CD4-positive, alpha-beta memory T cell (primary cell): ENCODE data around the gene XRCC2. TPM values are rescaled to one million over a fixed set of nuclear protein-coding genes. Genes with fewer than 3 reads are reported as not detected.

ENCODE experiments used
- CTCF ChIA-PET: fragments of 350-600 bp; sonication (Branson Sonifier 250); formaldehyde crosslinking; loops from one replicate; lab custom pipeline; 2021; ENCODE audit warnings: inconsistent platforms; ENCODE audit not compliant: partially characterized antibody; lab: Charles Lee
- POLR2A ChIA-PET: fragments of 350-600 bp; sonication (Branson Sonifier 250); formaldehyde crosslinking; loops from one replicate; lab custom pipeline; 2021; ENCODE audit not compliant: partially characterized antibody; lab: Charles Lee
- DNase-seq, 5 donors: peaks; one replicate each; pipeline versions ENCODE4 v3.0.0 to v3.0.0-alpha.2; 2020 to 2022; ENCODE audit warnings: mixed read lengths in 1 of 5
- H3K27ac ChIP-seq: one replicate; pipeline ENCODE4 v1.7.0; 2013; ENCODE audit warnings: low read depth, low read length
- H3K27me3 ChIP-seq: 2 replicates; pipeline ENCODE4 v1.7.0; 2013; ENCODE audit warnings: mild to moderate bottlenecking, low read length, moderate library complexity; ENCODE audit not compliant: insufficient read depth
- H3K36me3 ChIP-seq: 2 replicates; pipeline ENCODE4 v1.7.0; 2013; ENCODE audit warnings: mild to moderate bottlenecking, low read length, moderate library complexity; ENCODE audit not compliant: insufficient read depth
- H3K4me1 ChIP-seq: 2 replicates; pipeline ENCODE4 v1.7.0; 2013; ENCODE audit warnings: mild to moderate bottlenecking, low read length, moderate library complexity; ENCODE audit not compliant: insufficient read depth
- H3K4me3 ChIP-seq, 2 donors: one replicate each; pipeline ENCODE4 v1.7.0; 2013; ENCODE audit warnings: low read length in 2 of 2, mild to moderate bottlenecking in 1 of 2
- H3K9me3 ChIP-seq, 2 donors: one replicate each; pipeline ENCODE4 v1.7.0; 2013; ENCODE audit warnings: low read length in 2 of 2, control low read depth in 1 of 2; ENCODE audit not compliant: control insufficient read depth in 1 of 2
- H3K27ac Mint-ChIP-seq, 7 donors: one replicate each; pipeline ENCODE4 v1.8.0; 2020 to 2021; ENCODE audit warnings: mixed read lengths in 7 of 7, mild to moderate bottlenecking in 6 of 7, inconsistent platforms in 3 of 7, moderate library complexity in 3 of 7
- H3K27me3 Mint-ChIP-seq, 2 donors: one replicate each; pipeline ENCODE4 v1.8.0; 2020 to 2021; ENCODE audit warnings: mixed read lengths in 2 of 2
- H3K36me3 Mint-ChIP-seq, 2 donors: one replicate each; pipeline ENCODE4 v1.8.0; 2020 to 2021; ENCODE audit warnings: mixed read lengths in 2 of 2, inconsistent platforms in 1 of 2, mild to moderate bottlenecking in 1 of 2
- H3K4me1 Mint-ChIP-seq, 4 donors: one replicate each; pipeline ENCODE4 v1.8.0; 2020 to 2021; ENCODE audit warnings: mixed read lengths in 4 of 4, mild to moderate bottlenecking in 1 of 4
- H3K4me3 Mint-ChIP-seq, 8 donors: one replicate each; pipeline ENCODE4 v1.8.0; 2020 to 2021; ENCODE audit warnings: mixed read lengths in 8 of 8, mild to moderate bottlenecking in 7 of 8, moderate library complexity in 6 of 8, inconsistent platforms in 3 of 8
- H3K9me3 Mint-ChIP-seq, 8 donors: one replicate each; pipeline ENCODE4 v1.8.0; 2020 to 2021; ENCODE audit warnings: mixed read lengths in 8 of 8, mild to moderate bottlenecking in 5 of 8, inconsistent platforms in 3 of 8, moderate library complexity in 1 of 8
- intact Hi-C: fragments of 100-400 bp; cut with micrococcal nuclease; formaldehyde crosslinking; loops from one replicate; pipeline ENCODE4 v1.15.1; 2023
- polyA plus RNA-seq, 2 donors: library from polyadenylated mRNA; unstranded; fragments of 300-500 nt; fragmentation: Illumina TruSeq; gene quantifications; one replicate each; pipeline ENCODE4 v1.2.3, GENCODE V29; 2021
- total RNA-seq, 2 experiments: library from RNA; stranded (reverse); gene quantifications; one replicate each; pipeline ENCODE4 v1.2.3, GENCODE V29; 2021

The XRCC2 gene
- total and polyA plus RNA-seq, 4 experiments from 2014 or later, result 0.48 to 1.1 (median 0.75) TPM; not detected in 1

DNA sequence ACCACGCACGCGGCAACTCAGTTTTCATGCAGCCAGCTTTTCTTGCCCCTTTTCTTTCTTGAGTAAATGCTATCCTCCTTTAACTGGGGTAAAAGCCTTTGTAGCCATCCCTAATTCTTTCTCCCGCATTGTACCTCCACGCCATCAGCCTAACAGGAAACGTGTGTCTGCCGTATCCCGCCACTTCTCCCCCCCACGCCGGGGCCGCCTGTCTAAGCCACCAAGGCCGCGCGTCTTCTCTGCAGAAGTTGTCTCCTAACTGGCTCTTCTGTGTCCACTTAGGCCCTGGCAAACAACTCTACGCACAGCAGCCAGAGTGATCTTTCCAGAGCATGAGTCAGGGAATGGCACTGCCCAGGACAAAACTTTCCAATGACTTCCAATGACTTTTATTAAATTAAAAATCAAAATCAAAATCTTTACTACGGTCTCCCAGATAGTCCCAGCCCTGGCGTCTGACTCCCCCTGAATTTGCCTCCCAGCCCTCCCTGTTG lies 74.6 kb downstream of the XRCC2 start:
- H3K36me3 Mint-ChIP-seq, result no peaks in the 10 kb centered on the region
- no peaks in the 10 kb centered on the region for H3K27me3 ChIP-seq
- intact Hi-C loops, result no loop called here
- ChIA-PET CTCF (no interaction called here), POLR2A (no interaction called here)
- no peak overlapping the region for H3K4me3 ChIP-seq
- H3K27ac Mint-ChIP-seq, result no peak overlapping the region
- H3K9me3 ChIP-seq, result no peaks in the 10 kb centered on the region
- H3K4me3 Mint-ChIP-seq, result no peak overlapping the region
- no peaks in the 10 kb centered on the region for H3K36me3 ChIP-seq
- H3K4me1 Mint-ChIP-seq, result no peaks in the 10 kb centered on the region
- DNase-seq, result no peak
- H3K4me1 ChIP-seq, result no peaks in the 10 kb centered on the region
- H3K27ac ChIP-seq, result no peak overlapping the region
- H3K27me3 Mint-ChIP-seq, result peaks cover 2 to 3% of the 10 kb centered on the region in 2 donors
- H3K9me3 Mint-ChIP-seq, result no peaks in the 10 kb centered on the region

DNA sequence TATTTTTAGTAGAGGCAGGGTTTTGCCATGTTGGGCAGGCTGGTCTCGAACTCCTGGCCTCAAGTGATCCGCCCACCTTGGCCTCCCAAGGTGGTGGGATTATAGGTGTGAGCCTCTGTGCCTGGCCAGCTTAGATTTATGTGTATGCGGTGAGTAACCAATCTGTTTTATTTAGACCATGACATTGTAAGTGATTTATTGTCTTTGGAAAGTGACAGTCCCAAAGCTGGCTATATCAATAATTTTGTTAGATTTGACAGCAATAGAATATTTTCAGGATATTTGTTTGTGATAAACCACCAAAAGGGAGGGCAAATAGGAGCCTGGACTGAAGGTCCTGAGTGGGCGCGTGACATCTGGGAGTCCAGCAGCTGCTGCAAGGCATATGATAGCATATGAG lies 75.7 kb downstream of the XRCC2 start:
- H3K4me1 Mint-ChIP-seq, result no peaks in the 10 kb centered on the region
- Histone ChIP-seq H3K27me3 (no peaks in the 10 kb centered on the region), H3K36me3 (no peaks in the 10 kb centered on the region), H3K4me1 (no peaks in the 10 kb centered on the region), H3K4me3 (no peak overlapping the region), H3K27ac (no peak overlapping the region), H3K9me3 (no peaks in the 10 kb centered on the region)
- no peak for DNase-seq
- no peaks in the 10 kb centered on the region for H3K9me3 Mint-ChIP-seq
- intact Hi-C loops, result no loop called here
- CTCF ChIA-PET, result no interaction called here
- H3K27me3 Mint-ChIP-seq, result peaks cover 2 to 3% of the 10 kb centered on the region in 2 donors
- POLR2A ChIA-PET, result no interaction called here
- H3K27ac Mint-ChIP-seq, result no peak overlapping the region
- H3K36me3 Mint-ChIP-seq, result no peaks in the 10 kb centered on the region
- no peak overlapping the region for H3K4me3 Mint-ChIP-seq

DNA sequence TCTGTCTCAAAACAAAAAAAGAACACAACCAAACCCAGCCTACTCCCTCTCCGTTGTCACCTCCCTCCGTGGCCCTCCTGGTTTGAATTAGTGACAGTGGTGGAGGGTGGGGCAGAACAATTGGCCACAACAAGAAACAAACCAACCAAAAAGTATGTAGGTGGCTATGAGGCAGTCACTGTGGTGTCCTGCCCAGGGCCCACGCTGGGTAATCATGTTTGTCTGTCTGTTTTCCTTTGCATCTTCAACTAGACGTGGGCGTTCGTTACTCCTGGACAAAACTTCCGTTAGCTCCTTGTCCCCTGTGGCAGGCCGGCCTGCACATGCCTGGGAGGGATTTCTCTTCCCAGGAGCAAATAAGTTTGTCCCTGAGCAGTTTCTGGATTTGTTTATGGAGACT lies 78.4 kb downstream of the XRCC2 start:
- H3K27ac ChIP-seq, result no peak overlapping the region
- peaks cover 2 to 3% of the 10 kb centered on the region in 2 donors for H3K27me3 Mint-ChIP-seq
- H3K27ac Mint-ChIP-seq, result peak overlapping the region in 2 of 7 donors; percentile 62 to 66
- DNase-seq, result no peak
- H3K36me3 Mint-ChIP-seq, result no peaks in the 10 kb centered on the region
- no peaks in the 10 kb centered on the region for H3K9me3 ChIP-seq
- ChIA-PET POLR2A (no interaction called here), CTCF (no interaction called here)
- H3K4me1 ChIP-seq, result no peaks in the 10 kb centered on the region
- H3K4me3 ChIP-seq, result no peak overlapping the region
- intact Hi-C loops, result no loop called here
- H3K9me3 Mint-ChIP-seq, result no peaks in the 10 kb centered on the region
- H3K4me1 Mint-ChIP-seq, result no peaks in the 10 kb centered on the region
- H3K36me3 ChIP-seq, result no peaks in the 10 kb centered on the region
- no peak overlapping the region for H3K4me3 Mint-ChIP-seq
- no peaks in the 10 kb centered on the region for H3K27me3 ChIP-seq

DNA sequence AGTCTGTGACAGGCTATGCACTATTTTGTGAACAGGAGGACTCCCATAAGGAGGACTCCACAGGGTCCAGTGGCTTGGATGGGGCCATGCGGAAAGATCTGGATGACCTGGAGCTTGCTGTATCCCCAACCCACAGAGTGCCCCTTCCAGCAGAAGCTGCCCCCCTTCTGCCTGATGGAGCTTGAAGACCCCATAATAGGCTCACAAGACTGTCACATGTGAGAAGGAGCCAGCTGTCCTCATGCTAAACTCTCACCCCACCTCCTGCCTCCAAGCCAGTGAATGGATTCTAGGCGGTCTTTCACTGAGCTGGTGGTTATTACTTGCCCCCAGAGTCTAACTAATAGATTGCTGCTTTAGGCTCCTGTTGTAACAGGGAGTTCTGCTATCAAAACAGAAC lies 79.1 kb downstream of the XRCC2 start:
- Histone ChIP-seq H3K4me3 (no peak overlapping the region), H3K27me3 (no peaks in the 10 kb centered on the region), H3K27ac (no peak overlapping the region), H3K9me3 (no peaks in the 10 kb centered on the region), H3K36me3 (no peaks in the 10 kb centered on the region), H3K4me1 (no peaks in the 10 kb centered on the region)
- CTCF ChIA-PET, result interaction anchor here (0.7 kb wide), 1 partner anchor 98 kb away, joined by 3 read pairs; no protein-coding TSS in a partner anchor
- POLR2A ChIA-PET, result no interaction called here
- H3K27me3 Mint-ChIP-seq, result peaks cover 2 to 3% of the 10 kb centered on the region in 2 donors
- no peaks in the 10 kb centered on the region for H3K36me3 Mint-ChIP-seq
- intact Hi-C loops, result no loop called here
- H3K4me3 Mint-ChIP-seq, result no peak overlapping the region
- no peaks in the 10 kb centered on the region for H3K4me1 Mint-ChIP-seq
- H3K27ac Mint-ChIP-seq, result no peak overlapping the region
- no peak for DNase-seq
- no peaks in the 10 kb centered on the region for H3K9me3 Mint-ChIP-seq

Other genes with a start within 250 kb of the XRCC2 start
- 100 to 1,000 TPM; 114 to 129 TPM for gene KMT2C, start 240.1 kb downstream of the XRCC2 start, total RNA-seq
- gene KMT2C, start 240.1 kb downstream of the XRCC2 start, polyA plus RNA-seq, result 10 to 100 TPM in 1 of 2 donors, 1 to 10 TPM in 1; 2.7 to 34.6 TPM
- 10 to 100 TPM in 1 of 2 experiments, 1 to 10 TPM in 1; 9.9 to 10.5 TPM for gene ACTR3B, start 83.6 kb upstream of the XRCC2 start, total RNA-seq
- gene ACTR3B, start 83.6 kb upstream of the XRCC2 start, polyA plus RNA-seq, result 1 to 10 TPM; 4.1 to 7.9 TPM